ENCODE measurements around the gene CFAP65. TPM values are rescaled to one million over a fixed set of nuclear protein-coding genes. Genes with fewer than 3 reads are reported as not detected.

Gene CFAP65
- total and polyA plus RNA-seq, 9 of the 15 experiments (the other 6 are each of a cell fraction or from before 2014, with no cell fraction given), result not detected

DNA sequence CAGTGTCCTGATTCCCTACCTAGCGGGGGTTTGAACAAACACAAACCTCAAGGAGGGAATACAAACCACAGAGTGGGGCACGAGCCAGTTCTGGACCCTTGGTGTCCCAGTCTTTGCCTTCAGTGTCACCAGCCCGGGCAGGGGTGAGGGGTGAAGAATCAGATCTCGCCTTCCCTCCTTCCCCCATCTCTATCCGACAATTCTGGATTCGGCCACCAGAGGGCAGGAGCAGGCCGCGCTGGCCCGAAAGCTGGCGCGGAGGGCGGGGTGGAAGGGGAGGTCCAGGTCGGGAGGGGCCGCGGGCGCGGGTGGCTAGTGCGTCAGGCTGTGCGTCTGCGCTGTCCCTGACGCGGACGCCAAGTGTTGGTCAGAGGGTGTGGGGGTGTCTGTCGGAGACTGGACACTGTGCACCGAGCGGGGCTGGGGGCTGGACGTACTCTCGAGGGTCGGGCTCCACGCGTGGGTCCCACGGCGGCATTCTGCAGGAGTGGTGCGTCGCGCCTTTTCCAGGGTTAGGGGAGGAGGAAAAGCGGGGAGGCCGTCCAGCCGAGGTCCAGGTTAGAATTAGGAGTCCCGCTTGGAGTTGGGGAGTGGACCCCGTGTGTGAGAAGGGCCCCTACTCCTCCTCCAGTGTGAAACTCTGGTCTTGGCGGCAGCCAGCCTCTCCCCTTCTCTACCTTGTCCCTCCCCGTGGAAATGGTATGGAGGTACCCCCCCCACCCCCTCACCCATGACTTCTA is 45.2 kb downstream of the CFAP65 start (continued):
- no peak for TF ChIP-seq ZNF277 (CRISPR knock-in tag; IDR thresholded peaks at IDR 0.05; ENCODE audit: borderline replicate concordance)
- TF ChIP-seq XRCC4 (IDR thresholded peaks at IDR 0.05; ENCODE audit: extremely low read depth, insufficient read depth, insufficient read length), result no peak
- TF ChIP-seq ZBED1 (IDR thresholded peaks at IDR 0.05), result no peak
- no peak for TF ChIP-seq NUFIP1 (IDR thresholded peaks at IDR 0.05; ENCODE audit: partially characterized antibody)
- TF ChIP-seq, protein P1, sequence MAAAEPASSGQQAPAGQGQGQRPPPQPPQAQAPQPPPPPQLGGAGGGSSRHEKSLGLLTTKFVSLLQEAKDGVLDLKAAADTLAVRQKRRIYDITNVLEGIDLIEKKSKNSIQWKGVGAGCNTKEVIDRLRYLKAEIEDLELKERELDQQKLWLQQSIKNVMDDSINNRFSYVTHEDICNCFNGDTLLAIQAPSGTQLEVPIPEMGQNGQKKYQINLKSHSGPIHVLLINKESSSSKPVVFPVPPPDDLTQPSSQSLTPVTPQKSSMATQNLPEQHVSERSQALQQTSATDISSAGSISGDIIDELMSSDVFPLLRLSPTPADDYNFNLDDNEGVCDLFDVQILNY (CRISPR knock-in tag; IDR thresholded peaks at IDR 0.05), result no peak
- TF ChIP-seq BMI1 (IDR thresholded peaks at IDR 0.05; ENCODE audit: low read length), result no peak
- no peak for TF ChIP-seq SIN3A (IDR thresholded peaks at IDR 0.05; ENCODE audit: borderline replicate concordance in 2 of 2, control insufficient read depth in 1 of 2, low read depth in 2 of 2, low read length in 2 of 2)
- no peak for TF ChIP-seq GTF2F1 (IDR thresholded peaks at IDR 0.05; ENCODE audit: low read depth, low read length)
- TF ChIP-seq, protein P2, sequence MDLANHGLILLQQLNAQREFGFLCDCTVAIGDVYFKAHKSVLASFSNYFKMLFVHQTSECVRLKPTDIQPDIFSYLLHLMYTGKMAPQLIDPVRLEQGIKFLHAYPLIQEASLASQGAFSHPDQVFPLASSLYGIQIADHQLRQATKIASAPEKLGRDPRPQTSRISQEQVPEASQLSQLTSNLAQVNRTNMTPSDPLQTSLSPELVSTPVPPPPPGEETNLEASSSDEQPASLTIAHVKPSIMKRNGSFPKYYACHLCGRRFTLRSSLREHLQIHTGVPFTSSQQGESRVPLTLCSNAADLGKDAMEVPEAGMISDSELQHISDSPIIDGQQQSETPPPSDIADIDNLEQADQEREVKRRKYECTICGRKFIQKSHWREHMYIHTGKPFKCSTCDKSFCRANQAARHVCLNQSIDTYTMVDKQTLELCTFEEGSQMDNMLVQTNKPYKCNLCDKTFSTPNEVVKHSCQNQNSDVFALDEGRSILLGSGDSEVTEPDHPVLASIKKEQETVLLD (IDR thresholded peaks at IDR 0.05), result peak; percentile 72; the same call in 1 of the 2 replicates
- TF ChIP-seq FOXA3 (CRISPR knock-in tag; conservative IDR thresholded peaks at IDR 0.05 in 1 of 2, IDR thresholded peaks at IDR 0.05 in 1 of 2), result no peak
- no peak for TF ChIP-seq EP400 (IDR thresholded peaks at IDR 0.05)
- TF ChIP-seq TSC22D4 (tag; IDR thresholded peaks at IDR 0.05), result no peak
- TF ChIP-seq ZBTB1 (CRISPR knock-in tag; IDR thresholded peaks at IDR 0.05; ENCODE audit: borderline replicate concordance, low read depth), result 0 out of 2 replicates have a peak, but pooled peaks have one; percentile 21
- no peak for TF ChIP-seq ZNF436 (CRISPR knock-in tag; IDR thresholded peaks at IDR 0.05)
- 0 out of 2 replicates have a peak, but pooled peaks have one; percentile 34 for TF ChIP-seq TARDBP (IDR thresholded peaks at IDR 0.05)
- no peak for TF ChIP-seq ZNF778 (CRISPR knock-in tag; IDR thresholded peaks at IDR 0.05)
- TF ChIP-seq XRCC5 (IDR thresholded peaks at IDR 0.05; ENCODE audit: low read depth, low read length), result 0 out of 2 replicates have a peak, but pooled peaks have one; percentile 61
- TF ChIP-seq MTA3 (IDR thresholded peaks at IDR 0.05; ENCODE audit: borderline replicate concordance), result no peak
- TF ChIP-seq MAX (CRISPR knock-in tag; IDR thresholded peaks at IDR 0.05), result no peak
- TF ChIP-seq POLR2AphosphoS5 (IDR thresholded peaks at IDR 0.05; ENCODE audit: control insufficient read depth, insufficient read depth, low read depth, low read length), result no peak
- no peak for TF ChIP-seq FOXA1 (IDR thresholded peaks at IDR 0.05; ENCODE audit: borderline replicate concordance)
- no peak for TF ChIP-seq GATAD2B (IDR thresholded peaks at IDR 0.05; ENCODE audit: borderline replicate concordance)
- TF ChIP-seq RCOR1 (IDR thresholded peaks at IDR 0.05; ENCODE audit: borderline replicate concordance in 1 of 2, low read depth in 2 of 2, low read length in 2 of 2), result peak in 1 of 2 experiments; percentile 27; a peak in 1 of 4 replicates
- no peak for TF ChIP-seq GTF2A2 (tag; IDR thresholded peaks at IDR 0.05)
- no peak for TF ChIP-seq KDM1A (IDR thresholded peaks at IDR 0.05)

All from K562 (cell line).